K562 (cell line): ENCODE measurements around the gene ACTL7B.

ENCODE experiments used
- EHMT2 ChIP-seq: fragments of 450-650 bp; IDR thresholded peaks from 2 replicates; pipeline ENCODE4 v1.6.1; 2018; ENCODE audit warnings: antibody characterized with exemption
- KAT7 ChIP-seq: sonication (generic); formaldehyde crosslinking; IDR thresholded peaks from 2 replicates; pipeline ENCODE4 v1.8.0; 2022; ENCODE audit warnings: missing genetic modification reagents, mild to moderate bottlenecking, borderline replicate concordance
- TF ChIP-seq, protein P1 (sequence below): fragments of 250-450 bp; sonication (Bioruptor Pico); IDR thresholded peaks from 2 replicates; pipeline ENCODE4 v1.8.0; 2022; ENCODE audit warnings: inconsistent platforms, mild to moderate bottlenecking, moderate library complexity, borderline replicate concordance

- TF ChIP-seq KAT7 (CRISPR knock-in tag) (no peak), EHMT2 (no peak)
- TF ChIP-seq, protein P1, sequence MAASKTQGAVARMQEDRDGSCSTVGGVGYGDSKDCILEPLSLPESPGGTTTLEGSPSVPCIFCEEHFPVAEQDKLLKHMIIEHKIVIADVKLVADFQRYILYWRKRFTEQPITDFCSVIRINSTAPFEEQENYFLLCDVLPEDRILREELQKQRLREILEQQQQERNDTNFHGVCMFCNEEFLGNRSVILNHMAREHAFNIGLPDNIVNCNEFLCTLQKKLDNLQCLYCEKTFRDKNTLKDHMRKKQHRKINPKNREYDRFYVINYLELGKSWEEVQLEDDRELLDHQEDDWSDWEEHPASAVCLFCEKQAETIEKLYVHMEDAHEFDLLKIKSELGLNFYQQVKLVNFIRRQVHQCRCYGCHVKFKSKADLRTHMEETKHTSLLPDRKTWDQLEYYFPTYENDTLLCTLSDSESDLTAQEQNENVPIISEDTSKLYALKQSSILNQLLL (CRISPR knock-in tag): no peak
Observed at GRCh38 chr9:108865037-108865436, 9.3 kb upstream of the ACTL7B start.
